GM19452 (cell line): ENCODE results near the gene ILKAP.

ENCODE experiments used
- ATAC-seq: cut with Tn5 transposase; IDR thresholded peaks from one replicate; pipeline ENCODE4 v1.9.1; 2021; ENCODE audit not compliant: unreplicated experiment

ILKAP gene, protein sequence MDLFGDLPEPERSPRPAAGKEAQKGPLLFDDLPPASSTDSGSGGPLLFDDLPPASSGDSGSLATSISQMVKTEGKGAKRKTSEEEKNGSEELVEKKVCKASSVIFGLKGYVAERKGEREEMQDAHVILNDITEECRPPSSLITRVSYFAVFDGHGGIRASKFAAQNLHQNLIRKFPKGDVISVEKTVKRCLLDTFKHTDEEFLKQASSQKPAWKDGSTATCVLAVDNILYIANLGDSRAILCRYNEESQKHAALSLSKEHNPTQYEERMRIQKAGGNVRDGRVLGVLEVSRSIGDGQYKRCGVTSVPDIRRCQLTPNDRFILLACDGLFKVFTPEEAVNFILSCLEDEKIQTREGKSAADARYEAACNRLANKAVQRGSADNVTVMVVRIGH

DNA sequence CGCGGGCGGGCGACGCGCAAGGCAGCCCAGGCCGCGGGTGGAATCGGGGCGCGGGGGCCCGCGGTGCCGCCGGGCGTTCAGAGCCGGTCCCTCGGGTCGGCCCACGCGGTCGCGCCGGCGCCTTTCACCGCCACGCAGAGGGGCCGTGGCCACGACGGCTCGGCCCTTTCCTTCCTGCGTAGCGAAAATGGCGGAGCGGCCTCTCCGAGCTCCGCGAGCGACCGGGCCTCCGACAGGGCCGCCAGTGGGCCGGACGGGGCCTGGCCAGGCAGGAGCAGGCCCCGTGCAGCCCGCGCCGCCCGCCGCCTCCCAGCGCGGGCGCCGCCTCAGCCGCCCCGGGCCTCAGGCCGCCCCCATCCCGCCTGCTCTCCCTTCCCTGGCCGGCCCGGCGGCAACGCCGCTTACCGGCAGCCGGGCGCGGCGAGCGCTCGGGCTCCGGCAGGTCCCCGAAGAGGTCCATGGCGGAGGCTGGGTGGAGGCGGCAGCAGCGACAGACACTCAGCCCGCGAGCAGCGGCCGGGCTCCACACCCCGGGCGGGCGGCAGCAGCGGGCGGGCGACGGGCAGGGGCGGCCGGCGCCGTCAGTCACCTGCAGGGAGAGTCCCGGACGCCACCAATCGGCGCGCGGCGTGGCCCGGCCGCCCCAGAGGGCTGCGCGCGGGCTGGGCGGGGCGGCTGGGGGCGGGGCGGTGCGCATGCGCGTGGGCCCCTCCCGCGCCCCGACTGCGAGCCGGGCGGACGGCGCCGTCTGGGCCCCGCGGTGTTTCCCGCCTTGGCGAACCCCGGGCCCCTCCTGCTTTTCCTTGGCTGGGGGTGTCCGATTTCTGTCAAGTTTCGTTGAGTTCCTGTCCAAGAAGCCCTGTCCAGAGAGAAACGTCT lies at the start of gene ILKAP:
TSS of gene ILKAP (minus strand) at position 602 of the 879 bp plus-strand sequence. CDS start at position 460, 142 bp downstream.
- peak; percentile 96 for ATAC-seq

DNA sequence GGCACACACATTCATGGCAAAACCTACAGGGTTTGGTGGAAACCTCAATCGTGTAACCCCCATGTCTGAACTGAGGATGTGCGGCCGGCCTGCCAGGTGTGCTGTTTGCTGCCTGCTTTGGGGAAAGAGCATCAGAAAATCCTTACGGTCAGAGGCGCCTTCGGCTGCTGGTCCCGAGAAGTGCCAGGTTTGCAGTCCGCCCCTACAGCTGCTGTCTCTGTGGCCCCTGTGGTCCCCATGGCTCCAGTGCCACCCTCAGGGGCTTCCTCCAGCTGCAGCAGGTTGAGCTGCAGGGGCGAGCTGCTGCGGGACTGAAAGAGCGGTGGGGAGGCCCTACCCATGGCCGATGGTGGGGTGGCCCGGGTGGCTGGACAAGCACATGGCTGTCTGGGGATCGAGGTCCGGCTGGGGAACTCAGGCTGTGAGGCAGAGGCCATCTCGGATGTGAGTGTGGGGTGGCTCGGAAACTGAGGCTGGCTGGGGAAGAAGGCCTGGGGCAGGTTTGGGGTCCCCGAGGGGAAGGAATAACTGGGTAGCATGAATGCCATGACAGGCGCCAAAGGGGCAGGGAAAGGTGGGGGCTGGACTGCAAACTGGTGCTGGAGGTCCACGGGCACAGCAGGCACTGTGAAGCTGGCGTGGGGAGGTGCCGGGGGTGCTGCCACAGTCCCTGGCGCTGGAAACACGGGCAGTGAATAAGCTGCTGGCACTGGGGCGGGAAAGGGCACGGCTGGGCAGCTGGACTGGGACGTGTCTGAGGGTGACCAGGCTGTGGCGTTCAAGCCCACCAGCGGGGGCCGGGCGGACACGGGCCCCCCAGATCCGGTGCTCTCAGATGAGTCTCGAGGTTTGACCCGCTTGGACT lies 49.5 kb upstream of the ILKAP start:
- no peak for ATAC-seq

DNA sequence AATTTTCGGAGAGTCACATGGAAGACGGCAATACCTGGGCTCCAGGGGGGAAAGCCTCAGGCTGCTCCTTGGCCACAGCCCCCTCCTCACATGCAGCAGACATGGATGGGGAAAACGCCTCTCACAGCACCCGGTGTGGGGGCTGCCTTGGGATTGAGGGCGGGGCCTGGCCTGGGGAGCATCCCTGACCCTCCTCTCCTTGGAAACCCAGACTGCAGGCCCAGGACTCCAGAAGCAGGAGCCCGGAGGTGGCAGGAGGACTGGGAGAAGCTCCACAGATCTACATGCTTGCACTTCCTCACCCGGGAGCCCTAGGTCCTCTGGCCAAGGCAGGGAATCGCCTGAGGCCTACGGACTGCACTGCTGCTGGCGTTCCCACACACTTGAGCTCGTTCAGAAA lies 48.5 kb upstream of the ILKAP start:
- no peak for ATAC-seq

DNA sequence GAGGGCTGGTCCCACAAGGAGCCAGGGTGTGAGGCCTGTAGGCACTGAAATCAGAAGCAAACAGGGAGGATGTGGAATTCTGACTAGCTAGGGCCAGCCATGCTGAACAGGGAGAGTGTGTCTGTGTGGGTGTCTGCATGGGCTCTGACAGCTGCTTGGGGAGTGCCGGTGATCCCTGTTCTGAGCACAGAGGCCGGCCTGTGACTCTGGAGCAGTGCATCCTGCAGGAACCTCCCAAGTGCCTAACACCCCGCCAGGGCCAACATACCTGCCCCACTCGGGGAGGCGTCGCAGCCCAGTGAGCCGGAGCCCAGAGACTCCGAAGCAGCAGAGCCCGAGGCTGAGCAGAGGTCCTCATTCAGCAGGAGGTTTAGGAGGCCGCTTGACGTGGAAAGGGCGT lies 47.8 kb upstream of the ILKAP start:
- ATAC-seq, result no peak

GRCh38 chr2:238250896-238251295 lies 47.4 kb upstream of the ILKAP start:
- ATAC-seq, result no peak

GRCh38 chr2:238247841-238248453 lies 44.5 kb upstream of the ILKAP start:
- no peak for ATAC-seq

DNA sequence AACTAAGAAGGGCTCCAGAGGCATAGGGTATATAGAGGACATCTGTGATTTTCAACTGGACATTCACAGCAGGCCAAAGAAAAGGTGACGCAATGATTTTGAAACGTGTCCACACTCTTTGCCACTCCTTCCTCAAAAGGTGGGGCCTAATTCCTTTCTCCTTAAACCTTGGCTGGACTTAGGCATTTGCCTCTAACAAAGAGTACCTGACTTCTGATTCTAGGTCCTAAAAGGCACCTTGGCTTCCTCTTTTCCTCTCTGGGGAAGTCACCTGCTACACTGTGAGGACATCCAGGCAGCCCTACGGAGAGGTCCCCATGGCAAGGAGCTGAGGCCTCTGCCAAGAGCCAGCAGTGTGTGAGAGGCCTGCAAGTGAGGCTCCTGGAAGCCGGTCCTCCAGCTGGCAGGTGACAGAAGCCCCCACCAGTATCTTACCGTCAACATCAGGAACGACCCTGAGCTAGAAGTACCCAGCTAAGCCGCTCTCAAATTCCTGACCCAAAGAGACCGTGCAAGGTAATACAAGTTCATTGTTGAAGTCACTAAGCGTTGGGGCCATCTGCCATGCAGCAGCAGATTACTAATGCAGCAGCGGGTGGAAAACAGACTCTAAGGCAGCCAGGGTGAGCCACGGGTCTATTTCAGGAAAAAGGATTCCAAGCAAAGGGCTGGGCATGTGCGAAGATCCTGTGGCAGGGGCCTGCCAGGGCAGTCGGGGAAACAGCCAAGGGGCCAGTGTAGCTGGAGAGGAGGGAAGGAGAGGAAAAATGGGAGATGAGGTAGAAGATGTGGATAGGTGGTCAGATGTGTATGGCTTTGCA lies 43.7 kb upstream of the ILKAP start:
- no peak for ATAC-seq

DNA sequence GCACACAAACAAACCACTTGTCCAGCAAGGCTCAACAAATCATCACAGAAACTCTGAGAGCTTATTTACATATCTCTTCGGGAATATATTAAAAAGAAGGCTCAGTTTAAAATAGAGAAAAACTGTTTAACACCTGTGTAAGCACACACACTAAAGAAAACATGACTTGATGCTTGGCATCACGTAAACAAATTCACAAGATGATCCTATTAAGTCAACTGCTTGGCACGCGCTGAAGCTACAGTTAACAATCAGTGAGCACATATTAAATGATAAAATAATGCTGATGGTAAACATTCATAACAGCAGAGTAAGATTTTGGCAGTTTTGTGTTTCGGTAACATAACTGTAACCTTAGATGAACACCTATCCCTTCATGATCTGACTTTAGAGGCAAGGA lies 40.7 kb upstream of the ILKAP start:
- no peak for ATAC-seq

DNA sequence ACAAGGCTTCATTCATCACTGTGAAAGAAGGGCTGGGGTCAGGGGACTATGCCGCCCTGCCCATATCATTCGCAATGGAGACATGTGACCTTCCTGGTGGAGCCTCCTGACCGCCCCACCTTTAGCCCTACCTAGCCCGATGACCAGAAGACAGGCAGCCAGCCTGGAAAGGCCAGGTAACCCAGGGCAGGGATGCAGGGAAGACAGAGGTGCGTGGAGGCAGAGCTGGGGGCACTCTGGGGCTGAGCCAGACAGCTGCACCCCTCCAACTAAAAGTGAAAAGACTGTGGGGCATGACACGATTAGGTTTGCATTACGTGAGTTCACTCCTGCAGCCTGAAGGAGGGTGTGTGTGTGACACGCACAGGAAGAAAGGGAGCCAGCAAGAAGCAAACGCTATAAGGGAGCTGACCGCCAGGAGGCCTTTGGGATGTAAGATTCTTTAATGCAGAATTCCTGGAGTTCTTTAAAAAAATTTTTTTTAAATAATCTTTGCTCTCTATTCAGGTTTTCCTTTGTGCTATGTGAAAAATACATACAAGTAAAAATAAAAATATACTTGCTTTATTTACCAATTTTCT lies 40.1 kb upstream of the ILKAP start:
- no peak for ATAC-seq

DNA sequence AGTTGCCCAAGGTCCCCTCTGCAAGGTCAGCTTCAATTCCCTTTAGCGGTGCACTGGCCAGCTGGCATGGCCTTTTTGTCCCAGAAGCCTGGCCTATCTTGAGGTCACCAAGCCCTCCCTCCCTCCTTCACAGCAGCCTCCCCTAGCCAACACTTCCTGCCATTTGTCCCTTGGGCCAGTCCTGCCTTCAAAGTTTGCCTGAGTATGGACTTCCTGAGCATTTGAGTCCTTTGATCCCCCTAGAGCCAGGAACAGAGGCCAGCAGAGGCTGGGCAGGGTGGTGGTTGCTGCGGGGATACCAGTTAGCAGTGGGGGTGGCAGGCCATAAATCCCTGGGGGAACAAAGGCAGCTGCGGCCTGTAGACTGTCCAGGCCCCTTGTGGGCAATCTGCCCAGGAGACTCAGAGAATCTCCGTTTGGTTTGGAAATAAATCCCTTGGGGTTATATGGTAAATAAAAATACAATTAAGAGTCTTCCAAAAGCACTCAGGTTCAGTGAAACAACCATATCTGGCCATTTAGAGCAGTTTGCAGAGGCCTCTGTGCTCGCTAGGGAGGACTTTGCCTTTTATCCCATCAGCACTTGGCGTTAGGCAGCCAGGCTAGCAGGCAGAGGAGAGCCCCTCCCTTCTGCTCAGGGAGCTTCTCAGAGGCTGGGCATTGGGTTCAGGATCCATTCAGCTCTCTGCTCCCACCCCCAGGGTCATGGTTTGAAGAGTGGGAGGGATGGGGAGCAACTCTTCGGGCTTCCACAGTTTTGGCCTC lies 39.4 kb upstream of the ILKAP start:
- ATAC-seq, result no peak

GRCh38 chr2:238241970-238242369 lies 38.5 kb upstream of the ILKAP start:
- ATAC-seq, result no peak

DNA sequence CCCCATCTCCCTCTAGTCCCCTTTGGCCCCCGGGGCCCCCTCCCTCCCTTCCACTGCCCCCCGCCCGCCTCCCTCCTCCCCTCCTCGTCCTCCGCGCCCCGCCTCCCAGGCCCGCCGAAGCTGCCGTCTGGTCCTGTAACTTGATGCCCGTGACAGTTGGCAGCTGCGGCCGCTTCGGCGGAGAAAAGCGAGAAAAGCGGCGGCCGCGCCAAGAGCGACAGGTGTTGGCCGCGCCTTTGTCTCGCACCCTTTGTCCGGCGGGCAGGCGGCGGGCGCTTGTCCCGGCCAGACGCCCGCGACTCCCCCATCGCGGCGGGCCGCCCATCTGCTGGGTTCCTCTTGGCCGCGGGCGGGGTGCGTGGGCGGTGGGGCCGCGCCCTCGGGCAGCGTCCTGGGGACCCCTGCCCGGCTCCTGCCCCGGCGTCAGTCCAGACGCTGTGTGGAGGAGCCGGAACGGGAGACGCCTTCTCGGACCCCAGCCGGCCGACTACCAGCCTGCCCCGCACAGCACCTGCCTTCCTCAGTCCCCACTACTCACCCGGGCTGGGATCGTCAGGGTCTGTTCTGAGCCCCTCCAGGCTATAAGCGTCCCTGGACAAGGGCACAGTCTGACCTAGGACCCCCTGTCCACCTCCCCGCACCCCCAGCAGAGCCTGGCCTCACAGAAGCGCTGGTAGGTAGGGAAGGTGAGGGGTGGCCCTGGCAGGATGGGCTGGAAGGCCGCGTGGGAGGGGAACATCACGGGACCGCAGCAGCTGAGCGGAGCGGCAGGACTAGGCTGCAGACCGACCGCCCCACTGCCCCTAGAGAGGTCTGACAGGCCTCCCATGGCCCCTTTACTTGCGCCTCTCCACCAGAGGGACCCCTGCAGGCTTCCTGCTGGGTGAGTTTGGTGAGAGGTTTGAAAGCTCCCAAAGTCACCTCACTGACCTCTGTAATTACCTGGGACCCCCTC lies 37.5 kb upstream of the ILKAP start:
- no peak for ATAC-seq

GRCh38 chr2:238239863-238240756 lies 36.6 kb upstream of the ILKAP start, which contains the start of gene HES6:
Gene HES6 (minus strand): TSS chr2:238240038. CDS start chr2:238239905, 133 bp downstream.
- ATAC-seq, result peak; percentile 83

DNA sequence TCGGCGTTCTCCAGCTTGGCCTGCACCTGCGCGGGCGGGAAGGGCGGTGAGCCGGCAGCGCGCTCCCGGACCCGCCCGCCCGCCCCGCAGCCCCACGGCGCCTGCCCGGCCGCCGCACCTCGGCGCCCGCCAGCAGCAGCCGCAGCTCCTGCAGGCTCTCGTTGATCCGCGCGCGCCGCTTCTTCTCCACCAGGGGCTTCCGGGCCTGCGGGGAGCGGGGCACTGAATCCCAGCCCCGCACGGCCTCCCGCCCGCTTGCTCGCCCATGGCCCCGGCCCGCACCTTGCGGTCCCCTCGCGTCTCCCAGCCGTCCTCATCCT lies 36.0 kb upstream of the ILKAP start:
- ATAC-seq, result peak; percentile 18

GRCh38 chr2:238238766-238239542 lies 35.5 kb upstream of the ILKAP start:
- no peak for ATAC-seq

GRCh38 chr2:238238311-238238765 lies 34.8 kb upstream of the ILKAP start:
- ATAC-seq, result no peak
